Activated CD4-positive, CD25-positive, alpha-beta regulatory T cell treated with anti-CD3 and anti-CD28 coated beads, Interleukin-2, amount 50 U/mL, for 16 hours (primary cell): ENCODE measurements around the gene S1PR4.
"Not testable (repeated sequence)": the region's sequence is repeated elsewhere in the genome, so short reads cannot be mapped to it uniquely, and the experiment has no call there.

Source experiments
- DNase-seq: peaks from one replicate; pipeline ENCODE4 v3.0.0-alpha.2; 2020; ENCODE audit warnings: low read depth, low spot score

S1PR4 gene

GRCh38 chr19:3151563-3152418, 26.8 kb upstream of the S1PR4 start:
- DNase-seq = no peak

GRCh38 chr19:3152419-3152780, 26.2 kb upstream of the S1PR4 start:
- DNase-seq = no peak

- DNase-seq = no peak
Measured at GRCh38 chr19:3153286-3154230, 25.0 kb upstream of the S1PR4 start.

- DNase-seq = not testable (repeated sequence)
Measured at GRCh38 chr19:3154447-3154846, 24.1 kb upstream of the S1PR4 start.

GRCh38 chr19:3154957-3155736, 23.4 kb upstream of the S1PR4 start:
- DNase-seq = peak; percentile 55

GRCh38 chr19:3157096-3157845, 21.3 kb upstream of the S1PR4 start:
- no peak for DNase-seq

GRCh38 chr19:3159565-3159964, 19.0 kb upstream of the S1PR4 start:
- no peak for DNase-seq

GRCh38 chr19:3160219-3160618, 18.4 kb upstream of the S1PR4 start:
- DNase-seq = no peak

- DNase-seq = no peak
Measured at GRCh38 chr19:3161453-3161852, 17.1 kb upstream of the S1PR4 start.

GRCh38 chr19:3162418-3163229, 15.9 kb upstream of the S1PR4 start:
- no peak for DNase-seq

- DNase-seq = peak; percentile 55
Measured at GRCh38 chr19:3163230-3163886, 15.2 kb upstream of the S1PR4 start.

- DNase-seq = no peak
Measured at GRCh38 chr19:3163943-3164342, 14.6 kb upstream of the S1PR4 start.

- DNase-seq = no peak
Measured at GRCh38 chr19:3167533-3168272, 10.9 kb upstream of the S1PR4 start.

GRCh38 chr19:3171894-3172672, 6.5 kb upstream of the S1PR4 start:
- DNase-seq = no peak

- not testable (repeated sequence) for DNase-seq
Measured at GRCh38 chr19:3172673-3173000, 5.9 kb upstream of the S1PR4 start.

- no peak for DNase-seq
Measured at GRCh38 chr19:3175781-3176714, 2.5 kb upstream of the S1PR4 start.
